HCT116 (cell line): ENCODE results near the gene ANKRD33. TPM values are rescaled to one million over a fixed set of nuclear protein-coding genes. Genes with fewer than 3 reads are reported as not detected.

ENCODE experiments used
- ATAC-seq: fragments of 200-7000 bp; cut with Tn5 transposase; 2 replicates; pipeline ENCODE4 v1.9.1; 2020; ENCODE audit warnings: mild to moderate bottlenecking, moderate library complexity
- BruUV-seq: library from RNA; stranded (reverse); fragments of 400-500 nt; replicated peaks from 2 replicates; lab custom pipeline; 2021; lab: Mats Ljungman, UMichigan
- CTCF ChIA-PET: fragments of 300-600 bp; sonication (Branson Sonifier 250); formaldehyde crosslinking; loops from one replicate; lab custom pipeline; 2021; ENCODE audit warnings: antibody characterized with exemption; lab: Charles Lee
- POLR2A ChIA-PET: fragments of 300-600, 350-600 bp; sonication (Branson Sonifier 250); formaldehyde crosslinking; loops from one replicate; lab custom pipeline; 2021; ENCODE audit warnings: antibody characterized with exemption; lab: Charles Lee
- RAD21 ChIA-PET, 2 experiments: fragments of 300-600 bp; sonication (Branson Sonifier 250); formaldehyde crosslinking; loops; one replicate each; lab custom pipeline; 2023; ENCODE audit warnings: low total read pairs in 2 of 2; ENCODE audit not compliant: uncharacterized antibody in 2 of 2, unreplicated experiment in 2 of 2, low non-redundant PET in 1 of 2; lab: Charles Lee
- DNase-seq: peaks from one replicate; pipeline ENCODE4 v3.0.0-alpha.2; 2010; ENCODE audit warnings: low read depth, low spot score
- H2AFZ ChIP-seq: fragments of 200-600 bp; shearing (Covaris generic), sonication (generic); 2 replicates; pipeline ENCODE4 v1.6.1; 2017; ENCODE audit warnings: low read depth, mixed run types, mixed read lengths, antibody characterized with exemption, low read length; ENCODE audit not compliant: poor library complexity, severe bottlenecking
- H3K27ac ChIP-seq: 2 replicates; pipeline ENCODE4 v1.5.1; 2012; ENCODE audit warnings: low read depth, low read length
- H3K27me3 ChIP-seq: fragments of 200-600 bp; sonication (generic); 2 replicates; pipeline ENCODE4 v1.6.1; 2016; ENCODE audit warnings: mixed run types, low read length, mixed read lengths; ENCODE audit not compliant: insufficient read depth
- H3K36me3 ChIP-seq, 2 experiments: fragments of 200-500 bp in 1 of 2; fragments of 200-600 bp in 1 of 2; sonication (Bioruptor generic) in 1 of 2; sonication (generic) in 1 of 2; 2 replicates each; pipeline versions ENCODE4 v1.5.1 to v1.6.1; 2014 to 2016; ENCODE audit warnings: low read length in 2 of 2, inconsistent platforms in 1 of 2, mixed read lengths in 1 of 2, mixed run types in 1 of 2; ENCODE audit not compliant: insufficient read depth in 2 of 2, control insufficient read depth in 1 of 2
- H3K4me1 ChIP-seq, 2 experiments: fragments of 200-600 bp in 1 of 2; sonication (generic) in 1 of 2; 2 replicates each; pipeline versions ENCODE4 v1.5.1 to v1.6.1; 2012 to 2017; ENCODE audit warnings: low read length in 2 of 2, inconsistent platforms in 1 of 2, mild to moderate bottlenecking in 1 of 2, mixed read lengths in 1 of 2, mixed run types in 1 of 2, moderate library complexity in 1 of 2; ENCODE audit not compliant: insufficient read depth in 2 of 2, control insufficient read depth in 1 of 2
- H3K4me2 ChIP-seq: fragments of 200-600 bp; sonication (generic); 2 replicates; pipeline ENCODE4 v1.6.1; 2017; ENCODE audit warnings: mixed run types, low read length, mixed read lengths
- H3K4me3 ChIP-seq, 2 experiments: fragments of 200-600 bp in 1 of 2; sonication (generic) in 1 of 2; replicated peaks in 1 of 2; 2 replicates each; pipeline ENCODE4 v1.5.1; 2011 to 2016; ENCODE audit warnings: low read length in 2 of 2, control low read depth in 1 of 2, low read depth in 1 of 2, mild to moderate bottlenecking in 1 of 2, mixed read lengths in 1 of 2, mixed run types in 1 of 2
- H3K79me2 ChIP-seq: fragments of 200-600 bp; sonication (generic); 2 replicates; pipeline ENCODE4 v1.6.1; 2017; ENCODE audit warnings: mild to moderate bottlenecking, mixed run types, low read length, moderate library complexity, mixed read lengths; ENCODE audit not compliant: insufficient read depth
- H3K9ac ChIP-seq: fragments of 200-600 bp; sonication (generic); 2 replicates; pipeline ENCODE4 v1.6.1; 2016; ENCODE audit warnings: low read length, mixed read lengths
- H3K9me2 ChIP-seq: fragments of 200-600 bp; sonication (generic), shearing (Covaris generic); 2 replicates; pipeline ENCODE4 v1.6.1; 2017; ENCODE audit warnings: mixed run types, mild to moderate bottlenecking, moderate library complexity; ENCODE audit not compliant: insufficient read depth
- H3K9me3 ChIP-seq, 2 experiments: fragments of 200-500 bp in 1 of 2; fragments of 200-600 bp in 1 of 2; sonication (Bioruptor generic) in 1 of 2; sonication (generic) in 1 of 2; 2 replicates each; pipeline ENCODE4 v1.6.1; 2014 to 2017; ENCODE audit warnings: low read length in 2 of 2, mixed read lengths in 2 of 2, inconsistent platforms in 1 of 2, low read depth in 1 of 2, mild to moderate bottlenecking in 1 of 2, mixed run types in 1 of 2, moderate library complexity in 1 of 2; ENCODE audit not compliant: control insufficient read depth in 1 of 2, insufficient read depth in 1 of 2
- H4K20me1 ChIP-seq: fragments of 200-600 bp; sonication (generic), shearing (Covaris generic); 2 replicates; pipeline ENCODE4 v1.6.1; 2017; ENCODE audit warnings: mixed run types, mild to moderate bottlenecking, moderate library complexity; ENCODE audit not compliant: insufficient read depth
- CBX3 ChIP-seq: IDR thresholded peaks from 2 replicates; pipeline ENCODE4 v1.6.1; 2012; ENCODE audit warnings: low read depth
- CEBPB ChIP-seq: IDR thresholded peaks from 2 replicates; pipeline ENCODE4 v1.6.1; 2012; ENCODE audit warnings: low read depth
- ELF1 ChIP-seq: IDR thresholded peaks from 2 replicates; pipeline ENCODE4 v1.6.1; 2012; ENCODE audit warnings: low read depth, borderline replicate concordance
- EZH2phosphoT487 ChIP-seq: fragments of 200-600 bp; IDR thresholded peaks from 2 replicates; pipeline ENCODE4 v1.6.1; 2018; ENCODE audit warnings: antibody characterized with exemption, borderline replicate concordance
- JUND ChIP-seq: IDR thresholded peaks from 2 replicates; pipeline ENCODE4 v1.6.1; 2012
- MAX ChIP-seq: IDR thresholded peaks from 2 replicates; pipeline ENCODE4 v1.6.1; 2012
- POLR2A ChIP-seq: IDR thresholded peaks from 2 replicates; pipeline ENCODE4 v1.7.0; 2011; ENCODE audit warnings: borderline replicate concordance; ENCODE audit not compliant: insufficient read depth, insufficient read length; ENCODE audit errors: extremely low read depth
- POLR2AphosphoS5 ChIP-seq: IDR thresholded peaks from 2 replicates; pipeline ENCODE4 v1.6.1; 2011; ENCODE audit warnings: mild to moderate bottlenecking, low read depth, low read length, moderate library complexity
- RAD21 ChIP-seq: IDR thresholded peaks from 2 replicates; pipeline ENCODE4 v1.6.1; 2012; ENCODE audit warnings: low read depth, mild to moderate bottlenecking
- REST ChIP-seq: IDR thresholded peaks from 2 replicates; pipeline ENCODE4 v1.6.1; 2012; ENCODE audit warnings: low read depth
- SIN3A ChIP-seq: IDR thresholded peaks from 2 replicates; pipeline ENCODE4 v1.6.1; 2012; ENCODE audit warnings: low read depth
- SP1 ChIP-seq: IDR thresholded peaks from 2 replicates; pipeline ENCODE4 v1.6.1; 2012; ENCODE audit warnings: low read depth
- SRF ChIP-seq: IDR thresholded peaks from 2 replicates; pipeline ENCODE4 v1.6.1; 2012; ENCODE audit warnings: low read depth
- YY1 ChIP-seq: IDR thresholded peaks from 2 replicates; pipeline ENCODE4 v1.6.1; 2011; ENCODE audit warnings: low read length, low read depth, moderate library complexity, mild to moderate bottlenecking; ENCODE audit not compliant: insufficient replicate concordance; ENCODE audit errors: extremely low read depth
- ZBTB33 ChIP-seq: IDR thresholded peaks from 2 replicates; pipeline ENCODE4 v1.6.1; 2011; ENCODE audit warnings: mild to moderate bottlenecking, low read length, moderate library complexity; ENCODE audit not compliant: insufficient replicate concordance; ENCODE audit errors: extremely low read depth
- ZNF274 ChIP-seq: fragments of 200-500 bp; sonication (Bioruptor generic); IDR thresholded peaks from 2 replicates; pipeline ENCODE4 v1.6.1; 2014; ENCODE audit warnings: mild to moderate bottlenecking, low read depth, low read length, inconsistent platforms
- intact Hi-C: fragments of 100-400 bp; cut with micrococcal nuclease; formaldehyde crosslinking; loops from 2 replicates; pipeline ENCODE4 v1.10.0; 2022
- total RNA-seq: library from RNA; stranded (reverse); gene quantifications from one replicate; pipeline ENCODE4 v1.2.1, GENCODE V29; 2021; ENCODE audit not compliant: unreplicated experiment

Gene ANKRD33
- total RNA-seq, 1 experiment from 2014 or later = not detected

- Histone ChIP-seq H3K4me3 (peak overlapping the region; percentile 41 to 50), H3K36me3 (no peaks in the 10 kb centered on the region), H3K9me2 (no peaks in the 10 kb centered on the region), H3K9ac (peak overlapping the region; percentile 27; the same call in 1 of the 2 replicates), H2AFZ (no peak overlapping the region), H3K4me2 (peak overlapping the region; percentile 66), H3K27ac (peak overlapping the region; percentile 43; the same call in 1 of the 2 replicates), H3K79me2 (no peaks in the 10 kb centered on the region), H3K9me3 (no peaks in the 10 kb centered on the region), H3K27me3 (no peaks in the 10 kb centered on the region), H4K20me1 (no peaks in the 10 kb centered on the region), H3K4me1 (peaks cover 0 to 4% of the 10 kb centered on the region in 2 experiments; a peak in 2 of 4 replicates)
- intact Hi-C loops = no loop called here
- DNase-seq (no peak), ATAC-seq (peak; percentile 73)
- ChIA-PET CTCF (no interaction called here), RAD21 (interaction anchor here in 1 of 2 experiments (0.6 kb wide), 1 partner anchor 28 kb away, joined by 4 read pairs; no protein-coding TSS in a partner anchor), POLR2A (no interaction called here)
- TF ChIP-seq SP1 (no peak), SRF (no peak), POLR2A (no peak), ZBTB33 (no peak), ZNF274 (no peak), JUND (no peak), CBX3 (no peak), YY1 (no peak), SIN3A (no peak), CEBPB (no peak), RAD21 (no peak), REST (no peak), EZH2phosphoT487 (no peak), ELF1 (no peak), POLR2AphosphoS5 (no peak), MAX (no peak)
- BruUV-seq = no TSS peak
Measured at GRCh38 chr12:51847643-51848325, 40.1 kb upstream of the ANKRD33 start.
